HG03139 (cell line): ENCODE data around the gene LRP6.
A peak's percentile ranks its signal among the peaks of the same experiment; 100 is the strongest.

Experiments used
- ATAC-seq: cut with Tn5 transposase; IDR thresholded peaks from one replicate; pipeline ENCODE4 v1.9.1; 2021; ENCODE audit not compliant: unreplicated experiment

The LRP6 gene

DNA sequence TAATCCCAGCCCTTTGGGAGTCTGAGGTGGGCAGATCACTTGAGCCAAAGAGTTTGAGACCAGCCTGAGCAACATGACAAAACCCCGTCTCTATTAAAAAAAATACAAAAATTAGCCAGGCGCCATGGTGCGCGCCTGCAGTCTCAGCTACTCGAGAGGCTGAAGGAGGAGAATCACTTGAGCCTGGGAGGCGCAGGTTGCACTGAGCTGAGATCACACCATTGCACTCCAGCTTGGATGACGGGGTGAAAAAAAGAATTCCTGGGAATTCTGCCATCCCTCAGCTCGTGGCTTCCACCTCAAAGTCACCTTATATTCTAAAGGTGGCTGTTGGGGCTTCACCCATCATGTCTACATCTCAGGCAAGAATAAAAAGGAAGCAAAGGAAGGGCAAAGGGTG, 183.2 kb downstream of the LRP6 start:
- no peak for ATAC-seq

GRCh38 chr12:12081836-12082497, 184.9 kb downstream of the LRP6 start:
- peak; percentile 75 for ATAC-seq

- no peak for ATAC-seq
Observed at GRCh38 chr12:12079291-12079690, 187.6 kb downstream of the LRP6 start.

DNA sequence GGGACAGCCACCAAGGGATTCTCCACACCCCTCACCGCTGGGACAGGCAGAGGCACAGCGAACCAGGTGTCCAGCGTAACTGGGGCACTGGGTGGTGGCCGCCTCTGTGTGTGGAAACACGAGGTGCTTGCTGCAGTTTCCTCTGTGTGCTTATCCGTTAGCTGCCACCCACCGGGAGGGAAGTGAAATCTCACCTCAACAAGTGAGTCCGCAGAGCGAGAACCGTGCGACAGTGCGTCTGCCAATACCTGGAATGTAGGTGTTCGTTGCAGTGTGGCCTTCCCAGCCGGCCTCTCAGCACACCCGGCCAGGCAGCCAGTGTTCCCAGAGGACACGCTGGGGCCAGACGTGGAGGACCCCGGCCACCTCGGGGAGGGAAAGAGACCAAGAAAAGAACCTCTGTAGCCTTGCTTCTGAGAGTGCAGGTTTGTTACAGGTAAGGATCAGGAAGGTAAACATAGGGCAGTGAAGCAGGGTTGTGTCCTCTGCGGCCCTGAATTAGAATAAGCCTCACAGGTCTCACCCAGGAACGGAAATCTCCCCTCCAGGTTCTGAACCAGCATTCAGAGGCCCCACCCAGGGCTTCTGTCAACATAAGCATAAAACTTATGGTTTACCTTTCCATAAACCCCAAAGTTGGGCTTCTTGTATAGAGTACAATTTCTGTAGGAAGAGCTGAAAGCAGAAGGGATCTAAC, 194.6 kb downstream of the LRP6 start:
- ATAC-seq = no peak

DNA sequence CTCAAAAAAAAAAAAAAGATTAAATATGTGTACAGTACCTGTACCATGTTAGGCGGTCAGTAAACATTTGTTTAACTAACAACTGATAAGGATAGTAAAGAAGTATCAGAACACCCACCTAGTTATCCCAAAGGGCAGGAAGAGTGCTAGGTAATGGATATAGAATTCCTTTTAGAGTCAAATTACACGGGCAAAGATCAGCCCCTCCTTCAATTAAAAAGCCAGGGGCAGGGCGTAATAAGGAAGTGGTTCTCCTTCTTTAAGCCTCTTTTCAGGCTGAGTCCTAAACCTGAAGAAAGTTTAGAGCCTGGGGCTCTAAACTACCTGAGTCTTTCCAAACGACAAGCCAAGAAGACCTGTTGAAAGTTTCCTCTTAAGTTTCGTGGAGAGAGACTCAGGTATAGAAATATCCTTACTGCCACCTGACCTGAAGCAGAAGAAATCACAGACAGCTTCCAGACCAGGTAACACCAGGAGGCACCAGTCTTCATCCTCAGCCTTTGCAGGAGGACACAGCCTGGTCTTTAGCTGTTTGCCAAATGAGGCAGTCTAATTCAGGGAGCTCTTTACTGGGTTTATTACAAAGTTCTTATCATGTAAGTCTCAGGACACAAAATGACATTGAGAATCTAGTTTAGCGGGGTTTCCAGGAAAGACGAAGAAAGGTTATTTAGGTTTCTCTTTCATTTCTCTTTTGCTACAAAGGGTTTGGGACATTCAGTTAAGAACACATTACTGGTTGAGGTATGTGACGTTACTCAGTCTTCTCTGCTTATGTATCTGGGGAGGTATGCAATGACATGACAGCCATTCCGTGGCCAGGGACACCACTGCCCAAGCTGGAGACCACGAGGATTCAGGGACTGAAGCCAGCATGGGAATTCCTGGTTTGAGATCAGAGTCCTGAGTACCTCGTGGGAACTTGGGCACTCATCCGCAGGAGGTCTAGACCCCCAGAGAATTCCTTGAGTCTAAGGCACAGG, 195.9 kb downstream of the LRP6 start, which contains the start of gene BCL2L14:
TSS of gene BCL2L14 (plus strand) at position 266 of the 983 bp plus-strand sequence. CDS start 8,367 bp downstream, outside the sequence.
- no peak for ATAC-seq

DNA sequence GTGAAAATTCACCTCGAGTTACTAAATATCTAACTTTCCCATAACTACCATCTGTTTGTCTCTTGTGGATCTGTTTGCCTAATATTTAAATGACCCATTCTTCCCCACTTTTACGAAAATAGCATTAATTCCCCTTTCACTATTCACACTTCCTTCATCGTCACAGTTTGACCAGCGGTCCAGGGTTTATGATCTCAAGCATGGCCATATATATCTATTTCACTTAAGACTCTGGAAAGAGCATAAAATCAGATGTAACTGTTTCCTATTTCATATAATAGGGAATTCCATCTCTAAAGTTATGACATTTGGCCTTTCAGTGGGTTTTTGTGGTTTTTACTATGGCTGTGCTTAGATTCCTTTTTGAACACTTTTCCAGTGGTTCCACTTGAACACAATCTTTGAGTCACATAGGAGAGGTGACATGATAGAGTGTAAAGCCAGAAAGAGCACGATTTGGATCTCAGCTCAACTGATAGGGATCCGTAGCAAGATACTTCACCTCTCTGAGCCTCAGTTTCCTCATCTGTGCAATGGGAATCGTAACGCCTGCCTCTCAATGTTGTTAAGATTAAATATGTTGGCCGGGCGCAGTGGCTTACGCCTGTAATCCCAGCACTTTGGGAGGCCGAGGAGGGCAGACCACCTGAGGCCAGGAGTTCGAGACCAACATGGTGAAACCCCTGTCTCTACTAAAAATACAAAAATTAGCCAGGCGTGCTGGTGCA, 196.9 kb downstream of the LRP6 start:
- no peak for ATAC-seq

DNA sequence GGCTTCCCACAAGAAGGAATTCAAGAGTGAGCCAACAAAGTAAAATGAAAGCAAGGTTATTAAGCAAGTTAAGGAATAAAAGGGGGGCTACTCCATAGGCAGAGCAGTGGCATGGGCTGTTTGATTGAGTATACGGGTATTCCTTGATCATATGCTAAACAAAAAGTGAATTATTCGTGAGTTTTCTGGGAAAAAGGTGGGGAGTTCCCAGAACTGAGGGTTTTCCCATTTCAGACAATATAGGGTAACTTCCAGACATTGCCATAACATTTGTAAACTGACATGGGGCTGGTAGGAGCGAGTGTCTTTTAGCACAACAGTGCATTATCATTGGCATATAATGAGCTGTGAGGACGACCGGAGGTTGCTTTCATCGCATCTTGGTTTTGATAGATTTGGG, 198.1 kb downstream of the LRP6 start:
- ATAC-seq = no peak
